Right lobe of liver (tissue), 6 donors: ENCODE data around the gene HM13. TPM values are rescaled to one million over a fixed set of nuclear protein-coding genes. Genes with fewer than 3 reads are reported as not detected.

ENCODE experiments used
- ATAC-seq, 4 donors: fragments of 200-7000 bp; cut with Tn5 transposase; one replicate each; pipeline ENCODE4 v1.9.1; 2020; ENCODE audit warnings: mild to moderate bottlenecking in 4 of 4, moderate library complexity in 4 of 4
- DNase-seq, 3 donors: peaks; one replicate each; pipeline ENCODE4 v3.0.0-alpha.2; 2020
- H3K27ac ChIP-seq, 3 donors: fragments of 200-600 bp; one replicate each; pipeline ENCODE4 v1.8.0; 2022
- H3K27me3 ChIP-seq, 2 donors: fragments of 200-600 bp; one replicate each; pipeline ENCODE4 v1.8.0; 2022
- H3K36me3 ChIP-seq, 4 donors: fragments of 200-600 bp; sonication (generic) in 1 of 4; one replicate each; pipeline versions ENCODE4 v1.5.1 to v1.8.0; 2017 to 2022; ENCODE audit warnings: control low read depth in 1 of 4
- H3K4me1 ChIP-seq, 4 donors: fragments of 200-600 bp; sonication (generic) in 1 of 4; one replicate each; pipeline versions ENCODE4 v1.5.1 to v1.8.0; 2017 to 2022; ENCODE audit warnings: control low read depth in 1 of 4
- H3K4me3 ChIP-seq, 3 donors: fragments of 200-600 bp; one replicate each; pipeline ENCODE4 v1.8.0; 2022
- H3K9me3 ChIP-seq, 4 donors: fragments of 200-600 bp; sonication (generic) in 1 of 4; one replicate each; pipeline versions ENCODE4 v1.5.1 to v1.8.0; 2017 to 2022; ENCODE audit warnings: control low read depth in 1 of 4
- POLR2A ChIP-seq: fragments of 450-650 bp; IDR thresholded peaks from one replicate; pipeline ENCODE4 v1.6.1; 2017; ENCODE audit warnings: antibody characterized with exemption, mild to moderate bottlenecking
- WGBS: methylation state at CpG from one replicate; pipeline ENCODE4 v1.1.6; 2018; ENCODE audit warnings: low coverage, low lambda C conversion rate; ENCODE audit not compliant: insufficient coverage; ENCODE audit errors: missing lambda C conversion rate; 5-methylcytosine and 5-hydroxymethylcytosine counted together
- intact Hi-C, 2 donors: fragments of 100-400 bp; cut with DNase I; formaldehyde crosslinking; loops; one replicate each; pipeline versions ENCODE4 v1.11.2 to v1.14.1; 2022
- total RNA-seq, 6 experiments: library from RNA; depleted of rRNA in 2 of 6; stranded (reverse); fragments of >200 nt in 2 of 6; fragmentation: NEBNext Ultra II Directional in 3 of 6; extraction: Animal tissue kit (Norgen Biotek cat#: 25700) in 3 of 6; gene quantifications; one replicate each; pipeline versions ENCODE4 v1.1.0 to v1.2.4, GENCODE V29; 2016 to 2023
- TF ChIP-seq, protein P1 (sequence below), 4 donors: fragments of 200-600 bp in 3 of 4; fragments of 450-650 bp in 1 of 4; IDR thresholded peaks; one replicate each; pipeline versions ENCODE4 v1.5.1 to v1.8.0; 2016 to 2022; ENCODE audit warnings: antibody characterized with exemption in 4 of 4, mild to moderate bottlenecking in 2 of 4
- donor health status: DM: no; HTN: yes; CAD: no.
- donor health status: DM: no; HTN: no; CAD: no.
- donor health status: DM: no; HTN: no; CAD: no.
- donor health status: DM: no; HTN: yes; CAD: no.
- donor health status: DM: no; HTN: yes; CAD: no.

HM13 gene
- total RNA-seq, 6 experiments from 2014 or later: 78.1 to 141 (median 114) TPM

DNA sequence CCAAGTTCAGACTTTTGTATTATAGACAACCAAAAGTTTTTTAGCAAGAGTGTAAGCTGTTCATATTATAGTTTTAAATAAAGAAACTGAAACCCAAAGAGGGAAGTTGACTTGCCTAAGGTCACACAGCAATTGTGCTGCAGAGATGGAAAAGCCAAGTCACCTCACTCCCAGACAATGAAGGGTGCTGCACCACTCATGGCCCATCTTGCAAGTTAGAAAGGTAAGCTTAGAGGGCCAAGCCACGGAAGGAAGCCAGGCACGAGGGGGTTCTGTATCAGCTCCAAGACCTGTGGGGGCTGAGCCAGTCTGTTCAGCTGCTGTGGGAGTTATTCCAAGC is 40.2 kb upstream of the HM13 start:
- TF ChIP-seq, protein P1, sequence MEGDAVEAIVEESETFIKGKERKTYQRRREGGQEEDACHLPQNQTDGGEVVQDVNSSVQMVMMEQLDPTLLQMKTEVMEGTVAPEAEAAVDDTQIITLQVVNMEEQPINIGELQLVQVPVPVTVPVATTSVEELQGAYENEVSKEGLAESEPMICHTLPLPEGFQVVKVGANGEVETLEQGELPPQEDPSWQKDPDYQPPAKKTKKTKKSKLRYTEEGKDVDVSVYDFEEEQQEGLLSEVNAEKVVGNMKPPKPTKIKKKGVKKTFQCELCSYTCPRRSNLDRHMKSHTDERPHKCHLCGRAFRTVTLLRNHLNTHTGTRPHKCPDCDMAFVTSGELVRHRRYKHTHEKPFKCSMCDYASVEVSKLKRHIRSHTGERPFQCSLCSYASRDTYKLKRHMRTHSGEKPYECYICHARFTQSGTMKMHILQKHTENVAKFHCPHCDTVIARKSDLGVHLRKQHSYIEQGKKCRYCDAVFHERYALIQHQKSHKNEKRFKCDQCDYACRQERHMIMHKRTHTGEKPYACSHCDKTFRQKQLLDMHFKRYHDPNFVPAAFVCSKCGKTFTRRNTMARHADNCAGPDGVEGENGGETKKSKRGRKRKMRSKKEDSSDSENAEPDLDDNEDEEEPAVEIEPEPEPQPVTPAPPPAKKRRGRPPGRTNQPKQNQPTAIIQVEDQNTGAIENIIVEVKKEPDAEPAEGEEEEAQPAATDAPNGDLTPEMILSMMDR (IDR thresholded peaks at IDR 0.05): no peak
- TF ChIP-seq POLR2A: no peak
- H3K27me3 ChIP-seq: no peaks in the 10 kb centered on the region
- intact Hi-C loops: no loop called here
- no peak overlapping the region for H3K27ac ChIP-seq
- DNase-seq (no peak), ATAC-seq (no peak)
- 41% methylated on average over 2 of the region's 2 CpGs for WGBS
- no peaks in the 10 kb centered on the region for H3K9me3 ChIP-seq
- no peaks in the 10 kb centered on the region for H3K4me1 ChIP-seq
- H3K36me3 ChIP-seq: no peaks in the 10 kb centered on the region
- no peak overlapping the region for H3K4me3 ChIP-seq

DNA sequence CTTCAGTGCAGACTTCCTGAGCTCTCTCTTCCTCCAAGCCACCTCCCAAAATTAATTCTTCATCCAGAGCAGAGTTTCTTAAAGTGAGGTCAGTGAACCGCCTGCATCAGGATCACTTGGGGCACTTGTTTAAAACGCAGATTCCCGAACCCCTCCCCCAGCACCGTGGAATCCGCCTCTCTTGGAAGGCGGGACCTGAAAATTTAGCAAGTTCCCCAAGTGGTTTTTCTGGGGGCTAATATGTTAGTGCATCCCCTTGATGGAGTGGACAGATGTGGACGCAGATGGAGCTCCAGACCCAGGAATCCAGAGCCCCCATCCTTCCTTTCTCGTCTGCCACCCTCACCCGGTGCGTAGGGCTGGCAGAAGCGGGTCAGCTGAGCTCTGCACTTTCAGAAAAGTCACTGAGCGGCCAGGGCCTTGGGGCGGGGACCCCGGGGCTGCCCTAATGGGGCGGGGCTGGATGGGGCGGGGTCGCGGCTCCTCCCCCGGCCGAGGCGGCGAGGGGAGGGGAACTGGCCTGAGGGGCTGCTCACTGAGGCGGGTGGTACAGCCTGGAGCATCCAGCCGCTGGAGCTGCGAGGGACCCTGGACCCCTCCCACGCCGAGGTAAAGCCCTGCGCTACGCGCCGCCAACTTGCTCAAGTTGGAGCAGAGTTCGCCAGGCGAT is 39.3 kb upstream of the HM13 start, which contains the start of the genes DEFB124 and REM1:
Gene DEFB124, minus strand, starts transcription at position 370 of the 670 bp plus-strand sequence. CDS start 2,114 bp downstream, outside the sequence.
Gene REM1, plus strand, starts transcription at position 531 of the 670 bp plus-strand sequence. CDS start 1,158 bp downstream, outside the sequence.
- WGBS: 3% methylated on average over 14 of the region's 33 CpGs
- no peaks in the 10 kb centered on the region for H3K9me3 ChIP-seq
- peak in 1 of 3 donors; percentile 51 for DNase-seq
- H3K27me3 ChIP-seq: no peaks in the 10 kb centered on the region
- peak; percentile 38 to 76 (median 58) for ATAC-seq
- TF ChIP-seq, protein P1 (IDR thresholded peaks at IDR 0.05): no peak
- TF ChIP-seq POLR2A: no peak
- H3K4me1 ChIP-seq: no peaks in the 10 kb centered on the region
- H3K27ac ChIP-seq: no peak within 1 kb of the TSS
- H3K4me3 ChIP-seq: peak within 1 kb of the TSS; percentile 15 to 26 (median 20)
- no peaks in the 10 kb centered on the region for H3K36me3 ChIP-seq
- intact Hi-C loops: no loop called here

DNA sequence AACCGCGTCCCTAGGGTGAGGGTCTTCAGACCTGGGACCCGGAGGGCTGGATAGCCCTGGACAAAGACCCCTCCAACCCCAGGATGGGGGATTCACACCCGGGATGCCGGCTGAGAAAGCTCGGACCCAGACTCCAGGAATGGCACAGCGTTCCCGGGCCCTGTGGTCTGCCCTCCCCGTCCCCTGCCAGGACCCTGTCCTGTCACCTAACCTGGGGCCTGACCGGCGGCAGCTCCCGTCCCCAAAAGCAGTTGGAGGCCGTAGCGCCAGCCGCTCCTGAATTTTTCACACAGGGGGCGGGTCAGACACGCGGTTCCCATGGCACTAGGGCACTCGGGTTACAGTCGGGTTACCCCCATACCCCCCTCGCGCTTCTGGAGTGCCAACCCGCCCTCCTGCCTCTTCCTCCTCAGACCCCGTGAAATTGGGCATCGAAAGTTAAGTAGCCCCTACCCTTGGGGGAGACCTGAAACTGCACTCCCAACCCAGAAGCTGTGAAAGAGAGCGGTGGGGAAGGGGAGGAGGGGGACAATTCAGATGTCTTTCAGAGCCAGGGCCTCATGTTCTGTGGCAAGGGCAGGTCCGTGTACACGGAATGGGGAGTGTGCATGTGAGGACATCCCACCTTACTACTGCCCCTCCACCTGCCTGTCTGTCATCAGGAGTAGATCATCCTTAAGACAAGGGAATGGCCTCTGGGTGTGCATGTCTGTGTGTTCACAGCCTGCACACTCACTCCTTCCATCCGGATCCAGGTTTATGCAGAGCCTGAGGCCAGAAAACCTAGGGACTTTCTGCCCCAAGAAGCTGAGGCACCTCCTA is 38.6 kb upstream of the HM13 start:
- Histone ChIP-seq H3K4me1 (no peaks in the 10 kb centered on the region), H3K4me3 (peak overlapping the region; percentile 15 to 26 (median 20)), H3K36me3 (no peaks in the 10 kb centered on the region), H3K27me3 (no peaks in the 10 kb centered on the region), H3K9me3 (no peaks in the 10 kb centered on the region), H3K27ac (no peak overlapping the region)
- DNase-seq (no peak), ATAC-seq (peak in 2 of 4 donors; percentile 18 to 27)
- no peak for TF ChIP-seq POLR2A
- TF ChIP-seq, protein P1 (IDR thresholded peaks at IDR 0.05): no peak
- 0% methylated on average over 2 of the region's 29 CpGs for WGBS
- intact Hi-C loops: no loop called here

DNA sequence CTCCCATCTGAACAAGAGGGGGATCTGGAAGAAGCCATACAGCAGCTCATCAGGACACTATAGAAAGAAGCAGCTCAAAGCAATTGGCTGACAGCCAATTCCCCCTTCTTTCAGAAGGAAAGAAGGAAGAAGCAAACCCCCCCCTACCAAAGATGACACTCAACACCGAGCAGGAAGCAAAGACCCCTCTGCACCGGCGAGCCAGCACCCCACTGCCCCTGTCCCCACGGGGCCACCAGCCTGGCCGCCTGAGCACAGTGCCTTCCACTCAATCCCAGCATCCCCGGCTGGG is 38.0 kb upstream of the HM13 start:
- Histone ChIP-seq H3K36me3 (no peaks in the 10 kb centered on the region), H3K27me3 (no peaks in the 10 kb centered on the region), H3K4me3 (no peak overlapping the region), H3K27ac (no peak overlapping the region), H3K9me3 (no peaks in the 10 kb centered on the region), H3K4me1 (no peaks in the 10 kb centered on the region)
- ATAC-seq (no peak), DNase-seq (no peak)
- intact Hi-C loops: no loop called here
- WGBS: 74% methylated on average over 3 of the region's 6 CpGs
- TF ChIP-seq, protein P1 (IDR thresholded peaks at IDR 0.05): no peak
- TF ChIP-seq POLR2A: no peak
